Mesodermal cell (in vitro differentiated cells): ENCODE results near the gene BANP.

Experiments
- H3K27ac ChIP-seq: 2 replicates; pipeline ENCODE4 v1.7.0; 2013; ENCODE audit warnings: mild to moderate bottlenecking, low read depth, low read length, moderate library complexity; ENCODE audit not compliant: severe bottlenecking
- H3K36me3 ChIP-seq: 2 replicates; pipeline ENCODE4 v1.7.1; 2013; ENCODE audit warnings: mild to moderate bottlenecking, low read length, moderate library complexity; ENCODE audit not compliant: control insufficient read depth, insufficient read depth
- H3K4me1 ChIP-seq: one replicate; pipeline ENCODE4 v1.7.1; 2013; ENCODE audit warnings: mild to moderate bottlenecking, low read length; ENCODE audit not compliant: insufficient read depth, control insufficient read depth, poor library complexity, severe bottlenecking
- H3K4me3 ChIP-seq: 2 replicates; pipeline ENCODE4 v1.7.0; 2013; ENCODE audit warnings: low read length, control low read depth, mild to moderate bottlenecking; ENCODE audit not compliant: insufficient read depth, poor library complexity, severe bottlenecking; ENCODE audit errors: extremely low read depth
- H3K9me3 ChIP-seq: 2 replicates; pipeline ENCODE4 v1.7.1; 2013; ENCODE audit warnings: mild to moderate bottlenecking, low read length, moderate library complexity; ENCODE audit not compliant: control insufficient read depth
- WGBS, 2 experiments: methylation state at CpG; one replicate each; pipeline ENCODE4 v1.1.5; 2013; ENCODE audit warnings: missing lambda C conversion rate in 2 of 2; ENCODE audit not compliant: insufficient coverage in 2 of 2; 5-methylcytosine and 5-hydroxymethylcytosine counted together

Gene BANP

GRCh38 chr16:87959391-87959990 is 8.3 kb downstream of the BANP start:
- Histone ChIP-seq H3K4me3 (no peak overlapping the region), H3K4me1 (peaks cover 13% of the 10 kb centered on the region), H3K9me3 (no peaks in the 10 kb centered on the region), H3K27ac (no peak overlapping the region), H3K36me3 (peaks cover 24% of the 10 kb centered on the region)
- WGBS, 2 experiments = 91 to 97% methylated on average over 18 to 22 of the region's 23 CpGs

GRCh38 chr16:87960296-87960695 is 9.1 kb downstream of the BANP start:
- Histone ChIP-seq H3K4me3 (no peak overlapping the region), H3K9me3 (no peaks in the 10 kb centered on the region), H3K27ac (no peak overlapping the region), H3K4me1 (peaks cover 13% of the 10 kb centered on the region), H3K36me3 (peaks cover 17% of the 10 kb centered on the region)
- 97 to 98% methylated on average over 3 to 4 of the region's 5 CpGs for WGBS, 2 experiments

GRCh38 chr16:87960852-87961251 is 9.6 kb downstream of the BANP start:
- H3K4me3 ChIP-seq = no peak overlapping the region
- 90 to 93% methylated on average over 7 of the region's 8 CpGs for WGBS, 2 experiments

GRCh38 chr16:87961623-87962022 is 10.4 kb downstream of the BANP start:
- 88 to 100% methylated on average over 1 to 4 of the region's 4 CpGs for WGBS, 2 experiments
- Histone ChIP-seq H3K4me3 (no peak overlapping the region), H3K9me3 (no peaks in the 10 kb centered on the region), H3K36me3 (peaks cover 14% of the 10 kb centered on the region), H3K4me1 (peaks cover 9% of the 10 kb centered on the region), H3K27ac (no peak overlapping the region)

More at GRCh38 chr16:87960852-87961251, 9.6 kb downstream of the BANP start:
- Histone ChIP-seq H3K9me3 (no peaks in the 10 kb centered on the region), H3K36me3 (peaks cover 14% of the 10 kb centered on the region), H3K27ac (no peak overlapping the region), H3K4me1 (peaks cover 10% of the 10 kb centered on the region)

- 94 to 96% methylated on average over 9 of the region's 9 CpGs for WGBS, 2 experiments
- H3K4me3 ChIP-seq = no peak overlapping the region
- peaks cover 9% of the 10 kb centered on the region for H3K4me1 ChIP-seq
- peak overlapping the region; percentile 41 for H3K27ac ChIP-seq
- peaks cover 14% of the 10 kb centered on the region for H3K36me3 ChIP-seq
- H3K9me3 ChIP-seq = no peaks in the 10 kb centered on the region
Measured at GRCh38 chr16:87963400-87963799, 12.2 kb downstream of the BANP start.

GRCh38 chr16:87964049-87964659 is 12.9 kb downstream of the BANP start:
- Histone ChIP-seq H3K36me3 (peaks cover 8% of the 10 kb centered on the region), H3K27ac (no peak overlapping the region), H3K9me3 (no peaks in the 10 kb centered on the region), H3K4me3 (no peak overlapping the region), H3K4me1 (peaks cover 9% of the 10 kb centered on the region)
- 84% methylated on average over 16 to 19 of the region's 19 CpGs for WGBS, 2 experiments

- H3K4me1 ChIP-seq = peaks cover 9% of the 10 kb centered on the region
- 67 to 96% methylated on average over 1 to 6 of the region's 11 CpGs for WGBS, 2 experiments
- H3K27ac ChIP-seq = no peak overlapping the region
- peaks cover 10% of the 10 kb centered on the region for H3K36me3 ChIP-seq
- no peak overlapping the region for H3K4me3 ChIP-seq
- no peaks in the 10 kb centered on the region for H3K9me3 ChIP-seq
Measured at GRCh38 chr16:87965417-87965816, 14.2 kb downstream of the BANP start.

- Histone ChIP-seq H3K36me3 (peaks cover 12% of the 10 kb centered on the region), H3K4me1 (peaks cover 9% of the 10 kb centered on the region), H3K27ac (no peak overlapping the region), H3K4me3 (no peak overlapping the region), H3K9me3 (peaks cover 6% of the 10 kb centered on the region)
- 82 to 94% methylated on average over 4 of the region's 5 CpGs for WGBS, 2 experiments
Measured at GRCh38 chr16:87966064-87966645, 14.9 kb downstream of the BANP start.

GRCh38 chr16:87966685-87967185 is 15.5 kb downstream of the BANP start:
- H3K27ac ChIP-seq = peak overlapping the region; percentile 26
- 46 to 67% methylated on average over 8 to 9 of the region's 14 CpGs for WGBS, 2 experiments

GRCh38 chr16:87968541-87968940 is 17.3 kb downstream of the BANP start:
- H3K27ac ChIP-seq = no peak overlapping the region
- H3K9me3 ChIP-seq = peaks cover 12% of the 10 kb centered on the region
- H3K36me3 ChIP-seq = peaks cover 18% of the 10 kb centered on the region
- 93 to 95% methylated on average over 4 to 6 of the region's 7 CpGs for WGBS, 2 experiments
- peaks cover 9% of the 10 kb centered on the region for H3K4me1 ChIP-seq
- H3K4me3 ChIP-seq = no peak overlapping the region

More at GRCh38 chr16:87966685-87967185, 15.5 kb downstream of the BANP start:
- Histone ChIP-seq H3K36me3 (peaks cover 14% of the 10 kb centered on the region), H3K9me3 (peaks cover 10% of the 10 kb centered on the region), H3K4me1 (peaks cover 9% of the 10 kb centered on the region), H3K4me3 (no peak overlapping the region)

GRCh38 chr16:87970186-87970585 is 19.0 kb downstream of the BANP start:
- Histone ChIP-seq H3K27ac (no peak overlapping the region), H3K36me3 (peaks cover 20% of the 10 kb centered on the region), H3K9me3 (peaks cover 12% of the 10 kb centered on the region), H3K4me1 (peaks cover 9% of the 10 kb centered on the region), H3K4me3 (no peak overlapping the region)
- WGBS, 2 experiments = 91 to 100% methylated on average over 1 to 2 of the region's 3 CpGs
